Stimulated activated naive CD8-positive, alpha-beta T cell treated with anti-CD3 and anti-CD28 coated beads, Interleukin-15, Interleukin-2, amounts not matched to agents 100 ng/mL and 50 ng/mL, for 24 hours (primary cell): ENCODE results near the gene KIRREL2.
"Not testable (repeated sequence)": the region's sequence is repeated elsewhere in the genome, so short reads cannot be mapped to it uniquely, and the experiment has no call there.

Experiments used
- H3K27ac Mint-ChIP-seq: one replicate; pipeline ENCODE4 v1.8.0; 2021; ENCODE audit warnings: mild to moderate bottlenecking, mixed read lengths
- H3K27me3 Mint-ChIP-seq: one replicate; pipeline ENCODE4 v1.8.0; 2021; ENCODE audit warnings: mixed read lengths
- H3K36me3 Mint-ChIP-seq: one replicate; pipeline ENCODE4 v1.8.0; 2021; ENCODE audit warnings: low read depth, mixed read lengths
- H3K4me1 Mint-ChIP-seq: one replicate; pipeline ENCODE4 v1.8.0; 2021; ENCODE audit warnings: low read depth, mixed read lengths
- H3K4me3 Mint-ChIP-seq: one replicate; pipeline ENCODE4 v1.8.0; 2021; ENCODE audit warnings: mild to moderate bottlenecking, mixed read lengths
- H3K9me3 Mint-ChIP-seq: one replicate; pipeline ENCODE4 v1.8.0; 2021; ENCODE audit warnings: mixed read lengths

Gene KIRREL2

GRCh38 chr19:35872180-35872579 lies 15.5 kb downstream of the KIRREL2 start:
- H3K4me1 Mint-ChIP-seq = peaks cover 14% of the 10 kb centered on the region
- peaks cover 38% of the 10 kb centered on the region for H3K27me3 Mint-ChIP-seq
- H3K9me3 Mint-ChIP-seq = no peaks in the 10 kb centered on the region
- no peak overlapping the region for H3K27ac Mint-ChIP-seq
- no peaks in the 10 kb centered on the region for H3K36me3 Mint-ChIP-seq
- no peak overlapping the region for H3K4me3 Mint-ChIP-seq

DNA sequence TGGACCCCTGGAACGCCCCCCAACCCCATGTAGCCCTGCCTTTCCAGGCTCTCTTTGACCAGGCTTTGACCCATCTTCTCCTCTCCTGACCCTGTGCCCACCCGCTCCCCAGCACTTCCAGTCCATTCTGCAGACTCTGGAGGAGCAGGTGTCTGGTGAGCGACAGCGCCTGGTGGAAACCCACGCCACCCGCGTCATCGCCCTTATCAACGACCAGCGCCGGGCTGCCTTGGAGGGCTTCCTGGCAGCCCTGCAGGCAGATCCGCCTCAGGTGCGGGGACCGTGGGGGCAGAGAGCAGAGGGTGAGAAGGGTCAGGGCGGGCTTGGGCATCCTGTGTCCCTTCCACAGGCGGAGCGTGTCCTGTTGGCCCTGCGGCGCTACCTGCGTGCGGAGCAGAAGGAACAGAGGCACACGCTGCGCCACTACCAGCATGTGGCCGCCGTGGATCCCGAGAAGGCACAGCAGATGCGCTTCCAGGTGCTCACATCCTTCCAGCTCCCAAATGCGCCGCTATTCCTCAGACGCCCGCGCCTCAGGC lies 17.8 kb downstream of the KIRREL2 start:
- Mint-ChIP-seq H3K27me3 (peaks cover 30% of the 10 kb centered on the region), H3K4me1 (peaks cover 9% of the 10 kb centered on the region), H3K4me3 (no peak overlapping the region), H3K36me3 (no peaks in the 10 kb centered on the region), H3K27ac (no peak overlapping the region), H3K9me3 (no peaks in the 10 kb centered on the region)

DNA sequence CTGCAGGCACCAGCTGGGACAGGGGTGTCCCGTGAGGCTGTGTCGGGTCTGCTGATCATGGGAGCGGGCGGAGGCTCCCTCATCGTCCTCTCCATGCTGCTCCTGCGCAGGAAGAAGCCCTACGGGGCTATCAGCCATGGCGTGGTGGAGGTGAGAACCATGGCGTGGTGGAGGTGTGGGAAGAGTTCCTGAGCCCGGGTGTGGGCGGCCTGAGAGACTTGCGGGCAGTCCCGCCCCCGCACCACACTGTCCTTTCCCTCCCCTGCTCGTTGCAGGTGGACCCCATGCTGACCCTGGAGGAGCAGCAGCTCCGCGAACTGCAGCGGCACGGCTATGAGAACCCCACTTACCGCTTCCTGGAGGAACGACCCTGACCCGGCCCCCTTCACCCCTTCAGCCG lies 22.4 kb downstream of the KIRREL2 start:
- H3K27ac Mint-ChIP-seq = no peak overlapping the region
- no peaks in the 10 kb centered on the region for H3K36me3 Mint-ChIP-seq
- no peaks in the 10 kb centered on the region for H3K9me3 Mint-ChIP-seq
- no peak overlapping the region for H3K4me3 Mint-ChIP-seq
- peaks cover 13% of the 10 kb centered on the region for H3K4me1 Mint-ChIP-seq
- H3K27me3 Mint-ChIP-seq = peaks cover 23% of the 10 kb centered on the region

- Mint-ChIP-seq H3K27me3 (peaks cover 23% of the 10 kb centered on the region), H3K36me3 (no peaks in the 10 kb centered on the region), H3K4me1 (peaks cover 13% of the 10 kb centered on the region), H3K9me3 (no peaks in the 10 kb centered on the region), H3K4me3 (no peak overlapping the region), H3K27ac (no peak overlapping the region)
These were observed 23.1 kb downstream of the KIRREL2 start for GRCh38 chr19:35879770-35880317.

- no peak overlapping the region for H3K4me3 Mint-ChIP-seq
- peaks cover 15% of the 10 kb centered on the region for H3K36me3 Mint-ChIP-seq
- H3K9me3 Mint-ChIP-seq = no peaks in the 10 kb centered on the region
- peaks cover 13% of the 10 kb centered on the region for H3K4me1 Mint-ChIP-seq
- H3K27ac Mint-ChIP-seq = no peak overlapping the region
- peaks cover 13% of the 10 kb centered on the region for H3K27me3 Mint-ChIP-seq
These were observed 25.6 kb downstream of the KIRREL2 start for GRCh38 chr19:35882114-35882832.

DNA sequence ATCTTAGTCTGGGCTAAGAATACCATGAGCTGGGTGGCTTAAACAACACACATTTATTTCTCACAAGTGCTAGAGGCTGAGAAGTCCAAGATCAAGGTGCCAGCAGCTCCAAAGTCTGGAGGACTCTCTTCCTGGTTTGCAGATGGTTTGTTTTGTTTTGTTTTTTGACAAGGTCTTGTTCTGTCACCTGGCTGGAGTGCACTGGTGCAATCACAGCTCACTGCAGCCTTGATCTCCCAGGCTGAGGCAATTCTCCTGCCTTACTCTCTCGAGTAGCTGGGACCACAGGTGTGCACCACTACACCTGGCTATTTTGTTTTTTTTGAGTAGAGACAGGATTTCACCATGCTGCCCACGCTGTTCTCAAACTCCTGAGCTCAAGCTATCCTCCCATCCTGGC lies 27.2 kb downstream of the KIRREL2 start:
- Mint-ChIP-seq H3K27ac (no peak overlapping the region), H3K9me3 (no peaks in the 10 kb centered on the region), H3K27me3 (peaks cover 9% of the 10 kb centered on the region), H3K4me1 (peaks cover 13% of the 10 kb centered on the region), H3K36me3 (peaks cover 30% of the 10 kb centered on the region), H3K4me3 (no peak overlapping the region)

DNA sequence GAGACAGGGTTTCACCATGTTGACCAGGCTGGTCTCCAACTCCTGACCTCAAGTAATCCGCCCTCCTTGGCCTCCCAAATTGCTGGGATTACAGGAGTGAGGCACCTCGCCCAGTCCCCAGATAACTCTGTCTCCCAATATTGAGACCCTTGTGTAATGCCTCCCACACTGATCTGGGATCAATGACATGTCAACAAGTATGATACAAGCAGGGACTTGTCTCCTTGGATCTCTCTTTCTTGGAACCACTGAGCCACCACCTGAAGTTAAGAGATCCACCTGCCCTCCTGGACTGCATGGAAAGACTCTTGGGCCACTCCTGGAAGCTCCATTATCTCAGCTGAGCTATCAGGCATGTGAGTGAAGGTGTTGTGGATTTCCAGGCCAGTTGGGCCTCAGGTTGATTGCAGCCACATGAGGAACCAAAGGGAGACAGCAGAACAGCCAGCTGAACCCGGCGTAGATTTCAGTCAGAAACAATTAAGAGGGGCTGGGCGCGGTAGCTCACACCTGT lies 28.6 kb downstream of the KIRREL2 start:
- peaks cover under 1% of the 10 kb centered on the region for H3K27me3 Mint-ChIP-seq
- H3K9me3 Mint-ChIP-seq = no peaks in the 10 kb centered on the region
- peaks cover 43% of the 10 kb centered on the region for H3K36me3 Mint-ChIP-seq
- H3K27ac Mint-ChIP-seq = no peak overlapping the region
- peaks cover 5% of the 10 kb centered on the region for H3K4me1 Mint-ChIP-seq
- no peak overlapping the region for H3K4me3 Mint-ChIP-seq

- H3K27me3 Mint-ChIP-seq = no peaks in the 10 kb centered on the region
- H3K4me1 Mint-ChIP-seq = peaks cover 5% of the 10 kb centered on the region
- no peak overlapping the region for H3K4me3 Mint-ChIP-seq
- peaks cover 48% of the 10 kb centered on the region for H3K36me3 Mint-ChIP-seq
- H3K9me3 Mint-ChIP-seq = no peaks in the 10 kb centered on the region
- H3K27ac Mint-ChIP-seq = peak overlapping the region; percentile 36
These were observed 29.2 kb downstream of the KIRREL2 start for GRCh38 chr19:35885904-35886303.

DNA sequence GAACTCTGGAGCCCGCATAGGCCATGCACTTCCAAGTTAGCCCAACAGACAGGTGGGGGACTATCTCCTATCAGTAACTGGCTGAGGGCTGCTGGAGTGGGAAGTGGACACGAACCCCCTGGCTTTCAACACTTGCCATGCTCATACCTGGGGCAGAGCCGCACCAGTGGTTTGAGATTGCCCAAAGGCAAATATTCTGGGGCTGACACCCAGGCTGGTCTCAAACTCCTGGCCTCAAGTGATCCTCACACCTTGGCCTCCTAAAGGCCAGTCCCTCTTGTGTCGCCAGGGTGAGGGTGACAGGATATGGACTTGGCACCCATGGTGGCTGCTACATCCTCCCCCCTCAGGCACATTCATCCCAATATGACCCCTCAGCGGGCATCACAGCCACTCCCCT lies 30.5 kb downstream of the KIRREL2 start:
- no peaks in the 10 kb centered on the region for H3K9me3 Mint-ChIP-seq
- peaks cover 57% of the 10 kb centered on the region for H3K36me3 Mint-ChIP-seq
- no peaks in the 10 kb centered on the region for H3K27me3 Mint-ChIP-seq
- no peak overlapping the region for H3K4me3 Mint-ChIP-seq
- no peak overlapping the region for H3K27ac Mint-ChIP-seq
- H3K4me1 Mint-ChIP-seq = peaks cover 3% of the 10 kb centered on the region

GRCh38 chr19:35888398-35888797 lies 31.7 kb downstream of the KIRREL2 start:
- no peak overlapping the region for H3K4me3 Mint-ChIP-seq
- H3K27ac Mint-ChIP-seq = peak overlapping the region; percentile 53
- peaks cover 69% of the 10 kb centered on the region for H3K36me3 Mint-ChIP-seq

GRCh38 chr19:35889370-35890112 lies 32.8 kb downstream of the KIRREL2 start:
- Mint-ChIP-seq H3K27me3 (no peaks in the 10 kb centered on the region), H3K9me3 (no peaks in the 10 kb centered on the region), H3K27ac (peak overlapping the region; percentile 45), H3K4me1 (peaks cover 8% of the 10 kb centered on the region), H3K4me3 (no peak overlapping the region), H3K36me3 (peaks cover 80% of the 10 kb centered on the region)

More at GRCh38 chr19:35888398-35888797, 31.7 kb downstream of the KIRREL2 start:
- H3K4me1 Mint-ChIP-seq = peaks cover 8% of the 10 kb centered on the region
- H3K27me3 Mint-ChIP-seq = no peaks in the 10 kb centered on the region
- H3K9me3 Mint-ChIP-seq = no peaks in the 10 kb centered on the region

GRCh38 chr19:35890113-35890650 lies 33.5 kb downstream of the KIRREL2 start:
- Mint-ChIP-seq H3K4me3 (no peak overlapping the region), H3K27me3 (no peaks in the 10 kb centered on the region), H3K4me1 (peaks cover 12% of the 10 kb centered on the region), H3K9me3 (no peaks in the 10 kb centered on the region), H3K27ac (peak overlapping the region; percentile 45), H3K36me3 (peaks cover 86% of the 10 kb centered on the region)

DNA sequence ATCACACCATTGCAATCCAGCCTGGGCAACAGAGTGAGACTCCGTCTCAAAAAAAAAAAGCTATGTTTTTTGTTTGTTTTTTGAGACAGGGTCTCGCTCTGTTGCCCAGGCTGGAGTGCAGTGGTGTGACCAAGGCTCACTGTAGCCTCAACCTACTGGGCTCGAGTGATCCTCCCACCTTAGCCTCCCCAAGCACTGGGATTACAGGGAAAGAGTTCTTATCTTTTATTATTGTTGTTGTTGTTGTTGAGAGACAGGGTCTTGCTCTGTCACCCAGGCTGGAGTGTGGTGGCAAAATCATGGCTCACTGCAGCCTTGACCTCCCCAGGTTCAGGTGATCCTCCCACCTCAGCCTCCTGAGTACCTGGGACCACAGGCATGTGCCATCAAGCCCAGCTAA lies 35.1 kb downstream of the KIRREL2 start:
- H3K27ac Mint-ChIP-seq, H3K9me3 Mint-ChIP-seq, H3K27me3 Mint-ChIP-seq, H3K4me3 Mint-ChIP-seq: not testable (repeated sequence)
- H3K36me3 Mint-ChIP-seq = peaks cover 84% of the 10 kb centered on the region
- peaks cover 24% of the 10 kb centered on the region for H3K4me1 Mint-ChIP-seq

GRCh38 chr19:35894342-35894741 lies 37.6 kb downstream of the KIRREL2 start:
- peak overlapping the region; percentile 23 for H3K4me3 Mint-ChIP-seq
- no peaks in the 10 kb centered on the region for H3K27me3 Mint-ChIP-seq
- H3K27ac Mint-ChIP-seq = no peak overlapping the region
- peaks cover 38% of the 10 kb centered on the region for H3K4me1 Mint-ChIP-seq
- H3K36me3 Mint-ChIP-seq = peaks cover 80% of the 10 kb centered on the region
- no peaks in the 10 kb centered on the region for H3K9me3 Mint-ChIP-seq
